K562 (cell line): Measurements from ENCODE around the gene NUBP2. TPM values are rescaled to one million over a fixed set of nuclear protein-coding genes. Genes with fewer than 3 reads are reported as not detected.
A peak's percentile ranks its signal among the peaks of the same experiment; 100 is the strongest.

Source experiments
- ATAC-seq: fragments of 200-7000 bp; cut with Tn5 transposase; 3 replicates; pipeline ENCODE4 v1.9.1; 2020; ENCODE audit warnings: moderate library complexity
- BruUV-seq: library from RNA; stranded (reverse); fragments of 400-500 nt; replicated peaks from 2 replicates; lab custom pipeline; 2021; lab: Mats Ljungman, UMichigan
- CTCF ChIA-PET: fragments of 300-600 bp; formaldehyde crosslinking; extraction: SDS; loops from one replicate; lab custom pipeline; 2021; ENCODE audit warnings: low intra/inter-chr PET ratio; lab: Yijun Ruan, JAX
- POLR2A ChIA-PET: fragments of 300-600, 350-650 bp; sonication (Branson Sonifier 250); formaldehyde crosslinking; extraction: SDS; loops from one replicate; lab custom pipeline; 2021; ENCODE audit warnings: antibody characterized with exemption, inconsistent platforms; lab: Yijun Ruan, JAX
- DNase-seq, 4 experiments: peaks; one replicate each; pipeline versions ENCODE4 v3.0.0 to v3.0.0-alpha.2; 2011 to 2018; ENCODE audit warnings: low spot score in 3 of 4, mixed read lengths in 3 of 4; ENCODE audit errors: extremely low read depth in 1 of 4
- FAIRE-seq: peaks from 2 replicates; lab custom pipeline; 2011; peaks lifted over from hg19 to GRCh38; lab: Jason Lieb, UNC
- H2AFZ ChIP-seq: 2 replicates; pipeline ENCODE4 v1.6.0; 2011; ENCODE audit warnings: low read depth, low read length, control low read depth, inconsistent platforms
- H3K27ac ChIP-seq: fragments of 200-600 bp; 3 replicates; pipeline ENCODE4 v1.8.0; 2011; ENCODE audit warnings: low read depth, mild to moderate bottlenecking, control low read depth, inconsistent platforms, low read length, moderate library complexity, mixed read lengths; ENCODE audit errors: extremely low read depth
- H3K27me3 ChIP-seq, 2 experiments: fragments of 300-600 bp in 1 of 2; 2 replicates in 1 of 2; 3 replicates in 1 of 2; pipeline versions ENCODE4 v1.6.0 to v1.8.0; 2011; ENCODE audit warnings: inconsistent platforms in 2 of 2, low read length in 2 of 2, mild to moderate bottlenecking in 1 of 2, mixed read lengths in 1 of 2, moderate library complexity in 1 of 2; ENCODE audit not compliant: control insufficient read depth in 2 of 2, insufficient read depth in 2 of 2
- H3K36me3 ChIP-seq: fragments of 300-600 bp; 3 replicates; pipeline ENCODE4 v1.8.0; 2011; ENCODE audit warnings: mild to moderate bottlenecking, low read length, inconsistent platforms; ENCODE audit not compliant: control insufficient read depth, insufficient read depth
- H3K4me1 ChIP-seq, 2 experiments: fragments of 200-600 bp in 1 of 2; replicated peaks in 1 of 2; 2 replicates in 1 of 2; 3 replicates in 1 of 2; pipeline versions ENCODE4 v1.5.1 to v1.8.0; 2011; ENCODE audit warnings: inconsistent platforms in 2 of 2, low read length in 2 of 2, mild to moderate bottlenecking in 1 of 2, mixed read lengths in 1 of 2, moderate library complexity in 1 of 2; ENCODE audit not compliant: control insufficient read depth in 2 of 2, insufficient read depth in 2 of 2
- H3K4me2 ChIP-seq: 2 replicates; pipeline ENCODE4 v1.6.1; 2011; ENCODE audit warnings: low read length, control low read depth, inconsistent platforms, mixed read lengths; ENCODE audit not compliant: insufficient read depth
- H3K4me3 ChIP-seq: fragments of 200-600 bp; sonication (generic), shearing (Covaris generic); 2 replicates; pipeline ENCODE4 v1.5.1; 2016; ENCODE audit warnings: control low read depth, inconsistent platforms
- H3K79me2 ChIP-seq: fragments of 200-600 bp; 3 replicates; pipeline ENCODE4 v1.8.0; 2011; ENCODE audit warnings: low read length, inconsistent platforms; ENCODE audit not compliant: control insufficient read depth, insufficient read depth
- H3K9ac ChIP-seq, 2 experiments: 2 replicates each; pipeline versions ENCODE4 v1.6.0 to v1.6.1; 2011; ENCODE audit warnings: low read depth in 2 of 2, low read length in 2 of 2, control low read depth in 1 of 2, inconsistent platforms in 1 of 2, mild to moderate bottlenecking in 1 of 2, mixed read lengths in 1 of 2; ENCODE audit not compliant: insufficient read depth in 1 of 2
- H3K9me1 ChIP-seq: one replicate; pipeline ENCODE4 v1.6.0; 2011; ENCODE audit warnings: inconsistent platforms, mild to moderate bottlenecking, low read length, moderate library complexity; ENCODE audit not compliant: control insufficient read depth, insufficient read depth
- H3K9me3 ChIP-seq: replicated peaks from 2 replicates; pipeline ENCODE4 v1.5.1; 2011; ENCODE audit warnings: low read depth, low read length, inconsistent platforms; ENCODE audit not compliant: control insufficient read depth, insufficient read depth
- H4K20me1 ChIP-seq: replicated peaks from 2 replicates; pipeline ENCODE4 v1.6.1; 2011; ENCODE audit warnings: low read length, inconsistent platforms, mixed read lengths; ENCODE audit not compliant: control insufficient read depth, insufficient read depth
- POLR2G ChIP-seq: fragments of 200-400 bp; formaldehyde crosslinking; IDR thresholded peaks from 2 replicates; pipeline ENCODE4 v1.6.1; 2017; ENCODE audit warnings: low read depth, mild to moderate bottlenecking, antibody characterized with exemption, low read length, moderate library complexity
- ZBTB9 ChIP-seq: fragments of 450-650 bp; formaldehyde crosslinking; IDR thresholded peaks from 2 replicates; pipeline ENCODE4 v1.4.0; 2020; ENCODE audit warnings: mild to moderate bottlenecking, moderate library complexity
- WGBS: fragments of 100-300 bp; shearing (Covaris generic); methylation state at CpG from one replicate; pipeline ENCODE4 v1.1.6; 2016; ENCODE audit warnings: low coverage, mixed read lengths; ENCODE audit not compliant: insufficient coverage; ENCODE audit errors: missing lambda C conversion rate; 5-methylcytosine and 5-hydroxymethylcytosine counted together
- in situ Hi-C: fragments of 300-500 bp; cut with MboI; formaldehyde crosslinking; loops from 4 replicates; pipeline ENCODE4 v1.15.0; 2018; ENCODE audit warnings: inconsistent platforms, mixed read lengths
- intact Hi-C: fragments of 100-400 bp; cut with micrococcal nuclease; formaldehyde crosslinking; loops from 2 replicates; pipeline ENCODE4 v1.14.2; 2022
- polyA plus RNA-seq, 8 experiments: library from polyadenylated mRNA; depleted of rRNA in 4 of 8; stranded (reverse) in 5 of 8; unstranded in 3 of 8; fragments of >200 nt; fragmentation: Nextera tagmentation in 2 of 8; fragmentation: Illumina TruSeq in 1 of 8; extraction: Ambion mirVana in 2 of 8; extraction: Trizol in 1 of 8; gene quantifications; 2 replicates each; pipeline versions ENCODE4 v1.2.1 to v1.2.3, GENCODE V29; 2011 to 2014; ENCODE audit warnings: inconsistent platforms in 1 of 8, missing spikeins in 1 of 8
- total RNA-seq, 7 experiments: library from RNA; depleted of rRNA in 6 of 7; stranded (reverse); fragments of >200 nt in 6 of 7; fragmentation: Illumina TruSeq in 2 of 7; extraction: Trizol in 2 of 7; gene quantifications; 2 replicates each; pipeline versions ENCODE4 v1.2.1 to v1.2.3, GENCODE V29; 2011 to 2021; ENCODE audit warnings: low replicate concordance in 1 of 7

NUBP2 gene
- total and polyA plus RNA-seq, 9 of the 15 experiments (the other 6 are each of a cell fraction or from before 2014, with no cell fraction given), result 1.8 to 115 (median 24.0) TPM

DNA sequence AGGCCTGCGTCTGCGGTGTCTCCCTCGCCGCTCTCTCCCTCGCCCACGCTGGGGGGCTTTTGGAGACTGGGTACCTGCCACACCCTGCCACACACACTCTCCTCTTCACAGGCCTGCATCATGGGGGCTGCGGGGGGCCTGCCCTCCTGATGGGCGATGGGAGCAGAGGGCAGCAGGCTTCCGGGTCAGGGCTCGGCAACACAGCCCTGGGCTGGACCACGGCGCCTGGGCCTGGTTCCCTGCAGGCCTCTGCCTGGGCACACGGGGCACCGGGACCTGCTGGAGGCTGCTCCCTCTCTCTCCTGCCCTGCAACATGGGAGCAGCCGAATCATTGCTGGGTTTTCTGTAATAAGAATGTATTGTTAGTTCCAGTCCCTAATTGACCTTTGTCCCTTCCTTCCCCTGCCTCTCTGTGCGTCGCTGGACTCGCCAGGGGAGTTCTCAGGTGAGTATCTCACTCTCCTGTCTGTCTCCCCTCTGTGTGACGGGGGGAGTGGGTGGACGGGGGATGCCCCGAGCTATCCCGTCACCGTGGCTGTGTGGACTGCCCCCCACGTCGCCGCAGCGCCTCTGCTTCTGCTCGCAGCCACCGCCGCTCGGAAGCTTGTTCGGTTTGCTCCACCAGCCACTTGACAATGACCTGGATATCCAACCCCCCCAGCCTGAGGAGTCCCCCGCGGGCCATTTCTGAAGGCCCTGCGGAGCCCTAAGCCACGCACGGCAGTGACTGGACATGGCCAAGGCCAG, 24.9 kb upstream of the NUBP2 start:
- no TSS peak for BruUV-seq
- Histone ChIP-seq H3K27ac (no peak overlapping the region), H3K4me3 (no peak overlapping the region), H3K9me1 (no peaks in the 10 kb centered on the region), H3K9ac (no peak overlapping the region; a peak in 1 of 4 replicates), H4K20me1 (no peaks in the 10 kb centered on the region), H3K4me2 (no peak overlapping the region), H3K9me3 (no peaks in the 10 kb centered on the region), H3K36me3 (peaks cover 30% of the 10 kb centered on the region; the same call in 2 of the 3 replicates), H2AFZ (no peak overlapping the region), H3K27me3 (no peaks in the 10 kb centered on the region), H3K79me2 (no peaks in the 10 kb centered on the region), H3K4me1 (peaks cover 2 to 42% of the 10 kb centered on the region in 2 experiments; a peak in 3 of 5 replicates)
- intact Hi-C loops (no loop called here), in situ Hi-C loops (no loop called here)
- ATAC-seq (no peak), DNase-seq (no peak), FAIRE-seq (no peak)
- POLR2A ChIA-PET, result interaction anchor here (1.1 kb wide), 1 partner anchor 52 kb away, joined by 5 read pairs; the partner anchor contains the start of gene MAPK8IP3
- TF ChIP-seq POLR2G, result peak; percentile 19; the same call in 1 of the 2 replicates
- TF ChIP-seq ZBTB9, result no peak
- 90% methylated on average over 27 of the region's 37 CpGs for WGBS
- CTCF ChIA-PET, result interaction anchor here (0.7 kb wide), 1 partner anchor 56 kb away, joined by 4 read pairs; no protein-coding TSS in a partner anchor
